HCT116 (cell line): Measurements from ENCODE around the gene SLC44A1. TPM values are rescaled to one million over a fixed set of nuclear protein-coding genes. Genes with fewer than 3 reads are reported as not detected.

Experiments
- ATAC-seq: fragments of 200-7000 bp; cut with Tn5 transposase; 2 replicates; pipeline ENCODE4 v1.9.1; 2020; ENCODE audit warnings: mild to moderate bottlenecking, moderate library complexity
- BruUV-seq: library from RNA; stranded (reverse); fragments of 400-500 nt; replicated peaks from 2 replicates; lab custom pipeline; 2021; lab: Mats Ljungman, UMichigan
- CTCF ChIA-PET: fragments of 300-600 bp; sonication (Branson Sonifier 250); formaldehyde crosslinking; loops from one replicate; lab custom pipeline; 2021; ENCODE audit warnings: antibody characterized with exemption; lab: Charles Lee
- POLR2A ChIA-PET: fragments of 300-600, 350-600 bp; sonication (Branson Sonifier 250); formaldehyde crosslinking; loops from one replicate; lab custom pipeline; 2021; ENCODE audit warnings: antibody characterized with exemption; lab: Charles Lee
- RAD21 ChIA-PET, 2 experiments: fragments of 300-600 bp; sonication (Branson Sonifier 250); formaldehyde crosslinking; loops; one replicate each; lab custom pipeline; 2023; ENCODE audit warnings: low total read pairs in 2 of 2; ENCODE audit not compliant: uncharacterized antibody in 2 of 2, unreplicated experiment in 2 of 2, low non-redundant PET in 1 of 2; lab: Charles Lee
- DNase-seq: peaks from one replicate; pipeline ENCODE4 v3.0.0-alpha.2; 2010; ENCODE audit warnings: low read depth, low spot score
- H2AFZ ChIP-seq: fragments of 200-600 bp; shearing (Covaris generic), sonication (generic); 2 replicates; pipeline ENCODE4 v1.6.1; 2017; ENCODE audit warnings: low read depth, mixed run types, mixed read lengths, antibody characterized with exemption, low read length; ENCODE audit not compliant: poor library complexity, severe bottlenecking
- H3K27ac ChIP-seq: 2 replicates; pipeline ENCODE4 v1.5.1; 2012; ENCODE audit warnings: low read depth, low read length
- H3K27me3 ChIP-seq: fragments of 200-600 bp; sonication (generic); 2 replicates; pipeline ENCODE4 v1.6.1; 2016; ENCODE audit warnings: mixed run types, low read length, mixed read lengths; ENCODE audit not compliant: insufficient read depth
- H3K36me3 ChIP-seq, 2 experiments: fragments of 200-500 bp in 1 of 2; fragments of 200-600 bp in 1 of 2; sonication (Bioruptor generic) in 1 of 2; sonication (generic) in 1 of 2; 2 replicates each; pipeline versions ENCODE4 v1.5.1 to v1.6.1; 2014 to 2016; ENCODE audit warnings: low read length in 2 of 2, inconsistent platforms in 1 of 2, mixed read lengths in 1 of 2, mixed run types in 1 of 2; ENCODE audit not compliant: insufficient read depth in 2 of 2, control insufficient read depth in 1 of 2
- H3K4me1 ChIP-seq, 2 experiments: fragments of 200-600 bp in 1 of 2; sonication (generic) in 1 of 2; 2 replicates each; pipeline versions ENCODE4 v1.5.1 to v1.6.1; 2012 to 2017; ENCODE audit warnings: low read length in 2 of 2, inconsistent platforms in 1 of 2, mild to moderate bottlenecking in 1 of 2, mixed read lengths in 1 of 2, mixed run types in 1 of 2, moderate library complexity in 1 of 2; ENCODE audit not compliant: insufficient read depth in 2 of 2, control insufficient read depth in 1 of 2
- H3K4me2 ChIP-seq: fragments of 200-600 bp; sonication (generic); 2 replicates; pipeline ENCODE4 v1.6.1; 2017; ENCODE audit warnings: mixed run types, low read length, mixed read lengths
- H3K4me3 ChIP-seq, 2 experiments: fragments of 200-600 bp in 1 of 2; sonication (generic) in 1 of 2; replicated peaks in 1 of 2; 2 replicates each; pipeline ENCODE4 v1.5.1; 2011 to 2016; ENCODE audit warnings: low read length in 2 of 2, control low read depth in 1 of 2, low read depth in 1 of 2, mild to moderate bottlenecking in 1 of 2, mixed read lengths in 1 of 2, mixed run types in 1 of 2
- H3K79me2 ChIP-seq: fragments of 200-600 bp; sonication (generic); 2 replicates; pipeline ENCODE4 v1.6.1; 2017; ENCODE audit warnings: mild to moderate bottlenecking, mixed run types, low read length, moderate library complexity, mixed read lengths; ENCODE audit not compliant: insufficient read depth
- H3K9ac ChIP-seq: fragments of 200-600 bp; sonication (generic); 2 replicates; pipeline ENCODE4 v1.6.1; 2016; ENCODE audit warnings: low read length, mixed read lengths
- H3K9me2 ChIP-seq: fragments of 200-600 bp; sonication (generic), shearing (Covaris generic); 2 replicates; pipeline ENCODE4 v1.6.1; 2017; ENCODE audit warnings: mixed run types, mild to moderate bottlenecking, moderate library complexity; ENCODE audit not compliant: insufficient read depth
- H3K9me3 ChIP-seq, 2 experiments: fragments of 200-500 bp in 1 of 2; fragments of 200-600 bp in 1 of 2; sonication (Bioruptor generic) in 1 of 2; sonication (generic) in 1 of 2; 2 replicates each; pipeline ENCODE4 v1.6.1; 2014 to 2017; ENCODE audit warnings: low read length in 2 of 2, mixed read lengths in 2 of 2, inconsistent platforms in 1 of 2, low read depth in 1 of 2, mild to moderate bottlenecking in 1 of 2, mixed run types in 1 of 2, moderate library complexity in 1 of 2; ENCODE audit not compliant: control insufficient read depth in 1 of 2, insufficient read depth in 1 of 2
- H4K20me1 ChIP-seq: fragments of 200-600 bp; sonication (generic), shearing (Covaris generic); 2 replicates; pipeline ENCODE4 v1.6.1; 2017; ENCODE audit warnings: mixed run types, mild to moderate bottlenecking, moderate library complexity; ENCODE audit not compliant: insufficient read depth
- CEBPB ChIP-seq: IDR thresholded peaks from 2 replicates; pipeline ENCODE4 v1.6.1; 2012; ENCODE audit warnings: low read depth
- EGR1 ChIP-seq: IDR thresholded peaks from 2 replicates; pipeline ENCODE4 v1.6.1; 2012; ENCODE audit warnings: low read depth
- ELF1 ChIP-seq: IDR thresholded peaks from 2 replicates; pipeline ENCODE4 v1.6.1; 2012; ENCODE audit warnings: low read depth, borderline replicate concordance
- EZH2 ChIP-seq: fragments of 200-600 bp; sonication (generic); IDR thresholded peaks from 2 replicates; pipeline ENCODE4 v1.6.1; 2017; ENCODE audit warnings: antibody characterized with exemption, mixed run types
- EZH2phosphoT487 ChIP-seq: fragments of 200-600 bp; IDR thresholded peaks from 2 replicates; pipeline ENCODE4 v1.6.1; 2018; ENCODE audit warnings: antibody characterized with exemption, borderline replicate concordance
- FOSL1 ChIP-seq: IDR thresholded peaks from 2 replicates; pipeline ENCODE4 v1.6.1; 2012; ENCODE audit warnings: low read depth
- JUND ChIP-seq: IDR thresholded peaks from 2 replicates; pipeline ENCODE4 v1.6.1; 2012
- POLR2A ChIP-seq: IDR thresholded peaks from 2 replicates; pipeline ENCODE4 v1.7.0; 2011; ENCODE audit warnings: borderline replicate concordance; ENCODE audit not compliant: insufficient read depth, insufficient read length; ENCODE audit errors: extremely low read depth
- POLR2AphosphoS5 ChIP-seq: IDR thresholded peaks from 2 replicates; pipeline ENCODE4 v1.6.1; 2011; ENCODE audit warnings: mild to moderate bottlenecking, low read depth, low read length, moderate library complexity
- SP1 ChIP-seq: IDR thresholded peaks from 2 replicates; pipeline ENCODE4 v1.6.1; 2012; ENCODE audit warnings: low read depth
- SRF ChIP-seq: IDR thresholded peaks from 2 replicates; pipeline ENCODE4 v1.6.1; 2012; ENCODE audit warnings: low read depth
- TCF7L2 ChIP-seq: IDR thresholded peaks from 2 replicates; pipeline ENCODE4 v1.7.0; 2011; ENCODE audit warnings: borderline replicate concordance, inconsistent platforms; ENCODE audit not compliant: insufficient read depth, insufficient read length; ENCODE audit errors: extremely low read depth
- ZBTB33 ChIP-seq: IDR thresholded peaks from 2 replicates; pipeline ENCODE4 v1.6.1; 2011; ENCODE audit warnings: mild to moderate bottlenecking, low read length, moderate library complexity; ENCODE audit not compliant: insufficient replicate concordance; ENCODE audit errors: extremely low read depth
- ZFX ChIP-seq: fragments of 450-650 bp; IDR thresholded peaks from 2 replicates; pipeline ENCODE4 v1.6.1; 2017
- ZNF274 ChIP-seq: fragments of 200-500 bp; sonication (Bioruptor generic); IDR thresholded peaks from 2 replicates; pipeline ENCODE4 v1.6.1; 2014; ENCODE audit warnings: mild to moderate bottlenecking, low read depth, low read length, inconsistent platforms
- intact Hi-C: fragments of 100-400 bp; cut with micrococcal nuclease; formaldehyde crosslinking; loops from 2 replicates; pipeline ENCODE4 v1.10.0; 2022
- total RNA-seq: library from RNA; stranded (reverse); gene quantifications from one replicate; pipeline ENCODE4 v1.2.1, GENCODE V29; 2021; ENCODE audit not compliant: unreplicated experiment

SLC44A1 gene
- total RNA-seq, 1 experiment from 2014 or later: 44.1 TPM

- no peak overlapping the region for H3K27ac ChIP-seq
- no peak overlapping the region for H3K9ac ChIP-seq
- TF ChIP-seq POLR2A (no peak), TCF7L2 (no peak), EGR1 (no peak), SP1 (no peak), POLR2AphosphoS5 (no peak), ZBTB33 (no peak), ZFX (no peak), EZH2 (no peak), FOSL1 (no peak), EZH2phosphoT487 (no peak), ELF1 (no peak), ZNF274 (no peak), JUND (no peak), CEBPB (no peak), SRF (no peak)
- ATAC-seq (no peak), DNase-seq (no peak)
- 0 out of 4 replicates have a peak, but pooled peaks cover 0 to 2% of the 10 kb centered on the region in 2 experiments for H3K36me3 ChIP-seq
- CTCF ChIA-PET: no interaction called here
- no TSS peak for BruUV-seq
- H4K20me1 ChIP-seq: no peaks in the 10 kb centered on the region
- H3K79me2 ChIP-seq: no peaks in the 10 kb centered on the region
- POLR2A ChIA-PET: no interaction called here
- intact Hi-C loops: no loop called here
- peaks cover 0 to 17% of the 10 kb centered on the region in 2 experiments; a peak in 2 of 4 replicates for H3K4me1 ChIP-seq
- H3K9me3 ChIP-seq: no peaks in the 10 kb centered on the region
- no peaks in the 10 kb centered on the region for H3K27me3 ChIP-seq
- H3K9me2 ChIP-seq: no peaks in the 10 kb centered on the region
- no peak overlapping the region for H3K4me3 ChIP-seq
- H3K4me2 ChIP-seq: no peak overlapping the region
- no peak overlapping the region for H2AFZ ChIP-seq
- RAD21 ChIA-PET: no interaction called here
Observed at GRCh38 chr9:105295986-105296385, 51.5 kb downstream of the SLC44A1 start.
